Activated effector memory CD4-positive, alpha-beta T cell treated with anti-CD3 and anti-CD28 coated beads, Interleukin-2, amount 50 U/mL, for 16 hours (primary cell): ENCODE measurements around the gene JAK1.
"Not testable (repeated sequence)": the region's sequence is repeated elsewhere in the genome, so short reads cannot be mapped to it uniquely, and the experiment has no call there.

Source experiments
- DNase-seq: peaks from one replicate; pipeline ENCODE4 v3.0.0-alpha.2; 2020

The JAK1 gene

GRCh38 chr1:64948216-64948615, 18.1 kb downstream of the JAK1 start:
- no peak for DNase-seq

GRCh38 chr1:64946916-64947315, 19.4 kb downstream of the JAK1 start:
- no peak for DNase-seq

- DNase-seq, result no peak
Measured at GRCh38 chr1:64944913-64945312, 21.4 kb downstream of the JAK1 start.

GRCh38 chr1:64942675-64943074, 23.7 kb downstream of the JAK1 start:
- DNase-seq, result no peak

GRCh38 chr1:64942118-64942517, 24.2 kb downstream of the JAK1 start:
- DNase-seq, result no peak

- no peak for DNase-seq
Measured at GRCh38 chr1:64941461-64942117, 24.8 kb downstream of the JAK1 start.

- no peak for DNase-seq
Measured at GRCh38 chr1:64940025-64940424, 26.3 kb downstream of the JAK1 start.

- no peak for DNase-seq
Measured at GRCh38 chr1:64938991-64939390, 27.4 kb downstream of the JAK1 start.

- DNase-seq, result no peak
Measured at GRCh38 chr1:64936956-64937355, 29.4 kb downstream of the JAK1 start.

GRCh38 chr1:64935551-64936155, 30.7 kb downstream of the JAK1 start:
- DNase-seq, result no peak

GRCh38 chr1:64934878-64935275, 31.5 kb downstream of the JAK1 start:
- DNase-seq, result no peak

- DNase-seq, result no peak
Measured at GRCh38 chr1:64934115-64934877, 32.1 kb downstream of the JAK1 start.

GRCh38 chr1:64933296-64934070, 32.9 kb downstream of the JAK1 start:
- DNase-seq, result no peak

GRCh38 chr1:64932962-64933295, 33.4 kb downstream of the JAK1 start:
- DNase-seq, result no peak

GRCh38 chr1:64930640-64931039, 35.7 kb downstream of the JAK1 start:
- not testable (repeated sequence) for DNase-seq

- DNase-seq, result no peak
Measured at GRCh38 chr1:64929221-64929620, 37.1 kb downstream of the JAK1 start.

GRCh38 chr1:64928325-64928724, 38.0 kb downstream of the JAK1 start:
- no peak for DNase-seq

- DNase-seq, result no peak
Measured at GRCh38 chr1:64925594-64925993, 40.8 kb downstream of the JAK1 start.

- DNase-seq, result no peak
Measured at GRCh38 chr1:64923294-64923718, 43.0 kb downstream of the JAK1 start.

- no peak for DNase-seq
Measured at GRCh38 chr1:64922336-64922735, 44.0 kb downstream of the JAK1 start.

- DNase-seq, result no peak
Measured at GRCh38 chr1:64921771-64922170, 44.6 kb downstream of the JAK1 start.

- DNase-seq, result no peak
Measured at GRCh38 chr1:64920941-64921589, 45.3 kb downstream of the JAK1 start.

GRCh38 chr1:64919120-64919519, 47.2 kb downstream of the JAK1 start:
- DNase-seq, result not testable (repeated sequence)
